Hematopoietic multipotent progenitor cell (in vitro differentiated cells): ENCODE results near the gene OGN. TPM values are rescaled to one million over a fixed set of nuclear protein-coding genes. Genes with fewer than 3 reads are reported as not detected.

Experiments used
- DNase-seq, 3 donors: peaks; one replicate each; pipeline ENCODE4 v3.0.0-alpha.2; 2011 to 2015; ENCODE audit warnings: low read depth in 2 of 3, low spot score in 2 of 3
- total RNA-seq: library from RNA; depleted of rRNA; stranded (reverse); fragments of >200 nt; gene quantifications from one replicate; pipeline ENCODE4 v1.2.3, GENCODE V29; 2012

OGN gene
- total RNA-seq, 1 donor = under 0.01 TPM

DNA sequence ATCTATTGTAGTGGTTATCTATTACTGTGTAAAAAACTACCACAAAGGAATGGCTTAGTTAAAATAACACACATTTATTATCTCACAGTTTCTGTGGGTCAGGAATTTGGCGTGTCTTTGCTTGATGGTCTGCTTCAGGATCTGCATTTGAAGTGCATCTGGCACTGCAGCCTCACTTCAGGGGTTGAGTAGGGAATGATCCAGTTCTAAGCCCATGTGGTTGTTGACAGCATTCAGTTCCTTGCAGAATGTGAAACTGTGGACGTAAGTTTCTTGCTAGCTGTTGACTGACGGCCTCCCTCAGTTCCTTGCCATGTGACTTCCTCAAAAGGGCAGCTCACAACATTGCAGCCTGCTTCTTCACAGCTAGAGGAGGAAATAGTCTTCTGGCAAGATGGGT, 2.1 kb upstream of the OGN start:
- DNase-seq = peak; percentile 16 to 81 (median 57)

DNA sequence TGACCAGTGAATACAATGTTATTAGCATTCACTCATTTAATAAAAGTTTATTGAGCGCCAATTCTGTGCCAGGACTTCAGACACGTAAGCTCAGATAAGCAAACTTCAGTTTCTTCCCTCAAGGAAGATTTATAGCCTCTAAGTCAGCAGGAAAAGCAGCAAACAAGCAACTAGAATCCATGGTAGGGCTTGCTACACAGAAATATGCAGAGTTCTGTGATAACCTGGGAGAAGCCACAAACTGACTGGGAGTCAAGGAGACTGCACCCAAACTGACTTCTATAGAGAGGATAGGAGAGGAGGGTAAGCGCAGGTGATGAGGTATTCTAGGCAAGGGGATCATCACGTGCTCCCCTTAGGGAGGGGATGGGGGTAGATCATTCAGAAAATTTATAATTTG, 1.4 kb upstream of the OGN start:
- no peak for DNase-seq

DNA sequence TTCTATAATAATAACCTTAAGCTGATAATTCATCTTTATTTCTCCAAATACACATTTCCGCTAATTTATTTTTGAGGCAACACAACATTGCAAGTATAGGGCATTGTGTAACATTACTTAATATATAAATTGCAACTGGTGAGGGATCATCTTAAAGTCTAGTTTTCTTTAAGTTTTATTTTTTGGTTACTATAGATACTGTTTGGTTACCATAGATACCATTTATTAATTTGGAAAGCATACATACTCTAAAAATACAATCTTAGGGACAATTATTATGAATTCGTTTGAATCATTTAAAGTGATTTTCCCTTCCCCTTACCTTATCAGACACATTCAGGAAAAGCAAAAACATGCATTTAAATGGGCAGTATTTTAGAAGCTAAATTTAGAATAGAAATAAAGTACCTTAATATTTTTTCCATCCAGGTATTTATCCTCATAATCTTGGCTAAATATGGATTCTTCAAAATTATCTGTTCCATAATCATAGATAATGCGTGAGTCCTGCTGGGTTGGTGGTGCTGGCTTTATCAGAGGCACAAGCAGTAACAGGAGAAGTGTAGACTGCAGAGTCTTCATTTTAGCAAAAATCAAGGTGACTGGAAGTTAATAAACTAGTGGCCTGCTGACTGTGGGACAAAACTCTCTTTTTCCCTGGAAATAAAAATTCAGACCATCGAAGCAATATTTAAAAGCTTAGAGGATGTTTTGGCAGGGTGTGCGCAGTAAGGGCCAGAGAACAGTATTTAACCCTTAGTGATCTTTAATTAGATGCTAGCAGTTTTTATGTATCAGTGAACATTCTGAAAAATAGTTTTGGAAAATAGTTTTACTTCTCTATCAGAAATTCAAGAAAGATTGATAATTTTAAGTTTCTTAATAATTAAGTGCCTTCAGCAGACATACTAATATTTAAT, 1.3 kb downstream of the OGN start:
- DNase-seq = no peak

DNA sequence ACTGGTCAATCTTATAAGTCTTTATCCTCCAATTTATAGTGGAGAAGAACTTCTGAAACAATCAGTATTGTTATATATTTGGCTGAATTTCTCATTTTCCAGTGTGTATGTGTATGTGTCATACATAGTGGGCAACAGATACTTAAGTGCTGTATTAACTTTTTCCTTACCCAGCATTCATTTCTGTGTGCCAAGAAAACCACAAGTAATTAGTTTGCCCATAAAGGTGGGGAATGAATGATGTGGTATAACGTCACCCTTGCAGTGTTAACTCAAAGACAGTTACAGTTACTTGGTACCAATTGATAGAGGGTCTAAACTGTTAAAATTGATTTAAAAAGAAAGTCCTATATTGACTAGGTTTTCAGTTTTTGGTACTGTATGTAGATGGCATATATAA, 2.0 kb downstream of the OGN start:
- no peak for DNase-seq

DNA sequence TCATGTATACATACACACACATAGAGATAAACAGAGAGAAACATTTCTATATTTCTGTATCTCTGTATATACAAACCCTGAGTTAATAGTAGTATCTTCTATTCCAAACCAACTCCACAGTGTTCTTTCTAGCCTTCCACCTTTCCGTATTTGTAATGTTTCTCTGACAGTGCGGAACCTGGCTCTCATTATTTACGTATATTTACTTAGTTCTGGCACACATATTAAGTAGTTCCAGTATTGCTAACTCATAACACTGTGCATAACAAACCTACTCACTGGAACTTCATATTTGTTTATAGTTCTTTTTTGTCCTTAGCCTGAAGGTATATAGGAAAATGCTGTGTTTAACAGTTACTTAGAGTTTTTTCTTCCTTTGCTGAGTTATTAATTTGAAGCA, 6.5 kb downstream of the OGN start:
- DNase-seq = no peak

DNA sequence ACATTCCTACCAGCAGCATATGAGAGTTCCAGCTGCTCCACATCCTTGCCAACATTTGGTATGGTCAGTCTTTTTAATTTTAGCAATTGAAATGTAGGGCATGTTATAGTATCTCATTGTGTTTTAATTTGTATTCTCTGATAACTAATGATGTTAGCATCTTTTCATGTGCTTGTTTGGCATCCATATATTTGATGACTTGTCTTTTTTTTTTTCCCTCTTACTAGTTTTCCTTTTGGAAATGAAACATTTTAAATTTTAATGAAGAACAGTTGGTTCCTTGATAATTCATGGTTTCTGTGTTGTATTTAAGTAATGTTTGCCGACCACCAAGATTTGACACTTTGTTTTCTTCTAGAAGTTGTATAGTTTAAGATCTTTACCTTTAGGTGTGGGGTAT, 8.8 kb downstream of the OGN start:
- no peak for DNase-seq

DNA sequence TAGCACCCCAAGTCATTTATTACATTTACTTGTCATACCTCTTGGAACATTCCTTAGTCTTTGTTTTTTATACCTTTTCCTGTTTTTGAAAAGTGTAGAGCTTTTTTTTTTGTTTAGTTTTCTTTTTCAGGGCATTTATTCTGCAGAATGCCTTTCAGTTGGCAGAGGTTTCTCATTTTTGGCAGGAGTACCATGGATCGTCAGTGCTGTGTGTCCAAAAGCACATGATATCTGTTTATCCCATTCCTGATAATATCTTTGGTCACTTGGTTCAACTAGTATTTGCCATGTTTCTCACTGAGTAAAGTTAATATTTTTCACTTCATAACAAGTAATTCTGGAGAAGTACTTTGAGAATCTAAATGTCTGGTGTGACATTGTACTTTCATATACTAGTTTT, 10.7 kb downstream of the OGN start:
- DNase-seq = no peak

DNA sequence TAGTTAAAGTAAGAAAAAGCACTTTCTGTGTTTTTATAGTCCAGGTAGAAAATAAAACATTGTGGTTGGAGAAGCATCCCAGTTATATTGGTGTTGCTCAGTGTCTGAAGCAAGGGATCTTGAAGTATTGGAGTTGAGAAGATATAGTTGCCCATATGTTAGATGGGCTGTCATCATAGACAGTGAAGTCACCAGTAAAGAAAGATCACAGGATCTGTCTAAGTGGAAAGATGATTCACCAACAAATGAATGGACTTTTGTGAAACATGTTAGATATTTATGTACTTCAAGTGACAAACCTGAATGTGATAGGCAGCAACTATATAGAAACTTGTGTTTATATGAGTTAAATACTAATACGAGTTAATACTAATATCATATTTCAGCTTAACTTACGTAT, 11.7 kb downstream of the OGN start:
- DNase-seq = no peak

DNA sequence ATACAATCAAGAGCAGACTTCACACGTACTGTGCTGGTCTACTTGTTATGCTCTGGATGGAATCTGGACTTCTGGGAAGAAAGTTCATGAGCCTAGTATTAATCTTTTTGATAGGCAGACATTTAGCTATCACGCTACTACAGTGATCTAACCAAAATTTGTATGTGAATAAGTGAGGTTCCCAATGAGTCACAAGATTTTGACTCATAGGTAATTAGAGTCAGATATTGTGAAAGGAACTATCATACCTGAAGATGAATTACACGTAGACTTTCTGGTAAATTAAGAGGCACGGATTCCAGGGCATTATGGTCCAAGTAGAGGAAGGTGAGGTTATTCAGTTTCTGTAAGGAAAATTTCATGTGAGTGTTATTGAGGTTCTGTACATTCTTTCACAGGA, 18.4 kb downstream of the OGN start:
- DNase-seq = no peak

DNA sequence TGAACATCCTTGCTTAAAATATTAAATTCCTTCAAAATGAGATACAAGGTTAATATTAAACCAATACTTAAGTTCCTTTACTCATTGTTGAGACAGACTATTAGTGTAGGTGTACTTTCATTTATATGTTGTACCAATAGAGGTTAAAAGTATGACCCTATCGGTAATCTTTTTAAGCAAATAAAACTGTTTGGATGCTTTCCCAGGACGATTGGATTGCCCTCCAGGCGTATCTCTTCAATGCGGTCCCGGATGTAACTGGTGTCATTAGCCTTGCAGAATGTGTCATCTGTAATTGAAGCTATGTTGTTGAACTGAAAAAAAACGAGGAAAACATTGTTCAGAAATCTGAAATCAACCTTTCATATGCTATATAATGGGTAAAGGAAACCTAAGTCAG, 18.9 kb downstream of the OGN start:
- DNase-seq = no peak

DNA sequence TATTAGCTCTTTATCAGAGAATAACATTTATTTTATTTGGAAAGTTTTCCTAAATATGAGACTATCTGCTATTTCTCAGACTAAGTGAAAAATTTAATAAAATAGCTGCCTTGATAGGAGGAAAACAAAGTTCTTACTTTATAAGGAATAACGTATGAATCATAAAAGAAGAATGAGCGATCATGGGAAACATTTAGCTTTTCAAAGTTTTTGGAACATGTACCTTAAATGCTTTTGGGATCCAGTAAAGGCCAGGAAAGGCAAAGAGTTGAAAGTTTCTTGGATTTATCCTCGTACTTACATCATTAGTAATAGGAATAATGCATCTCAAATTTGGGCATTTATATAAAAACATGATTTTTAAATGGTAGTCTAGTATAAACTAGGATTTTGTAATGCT, 19.4 kb downstream of the OGN start:
- no peak for DNase-seq

DNA sequence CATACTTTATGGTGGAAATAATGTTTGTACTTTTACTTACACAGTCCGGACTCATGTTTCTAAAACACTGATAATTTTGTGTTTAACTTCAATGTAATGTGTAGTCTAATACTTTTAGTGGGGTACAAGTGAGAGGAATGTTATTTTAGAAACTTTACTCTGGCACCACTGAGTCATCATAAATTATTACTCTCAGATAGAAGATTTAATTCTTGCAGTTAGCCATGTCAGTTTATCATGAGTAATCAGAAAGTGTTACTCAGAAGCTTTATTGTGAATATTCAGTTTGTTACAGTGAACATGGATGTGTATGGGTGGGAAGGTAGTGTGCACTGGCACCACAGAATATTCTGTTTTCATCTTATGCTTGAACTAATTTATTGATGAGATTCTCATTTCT, 20.0 kb downstream of the OGN start:
- no peak for DNase-seq

DNA sequence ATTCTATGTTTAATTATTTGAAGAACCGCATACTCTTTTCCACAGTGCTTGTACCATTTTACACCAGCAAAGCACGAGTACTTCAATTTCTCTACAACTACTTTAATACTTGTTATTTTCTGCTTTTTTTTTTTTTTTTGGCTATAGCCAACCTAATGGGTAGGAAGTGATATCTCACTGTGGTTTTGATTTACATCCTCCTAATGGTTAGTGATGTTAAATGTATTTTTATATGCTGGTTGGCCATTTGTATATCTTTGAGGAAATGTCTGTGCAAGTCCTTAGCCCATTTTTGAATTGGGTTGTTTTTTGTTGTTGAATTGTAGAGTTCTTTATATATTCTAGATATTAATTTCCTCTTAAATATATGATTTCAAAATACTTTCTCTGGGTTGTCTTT, 22.6 kb downstream of the OGN start:
- peak in 1 of 3 donors; percentile 37 for DNase-seq

DNA sequence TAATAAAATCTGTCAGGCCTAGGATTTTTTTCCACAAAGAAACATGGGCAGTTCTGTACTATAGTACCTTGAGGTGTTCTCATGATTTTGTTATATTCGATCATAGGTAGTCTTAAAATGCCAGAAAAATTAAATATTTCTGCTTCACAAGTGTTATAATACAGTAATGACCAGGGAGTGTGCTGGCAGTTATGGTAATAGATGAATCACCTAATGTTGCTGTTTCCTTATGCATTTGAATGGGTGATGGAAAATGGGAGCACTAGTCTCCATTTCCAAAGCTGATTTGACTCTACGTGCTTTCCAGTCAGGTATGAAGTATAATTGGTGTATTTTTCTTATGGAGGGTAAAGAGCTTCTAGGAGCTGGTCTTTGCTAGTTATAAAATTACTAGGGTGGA, 23.8 kb downstream of the OGN start:
- no peak for DNase-seq

DNA sequence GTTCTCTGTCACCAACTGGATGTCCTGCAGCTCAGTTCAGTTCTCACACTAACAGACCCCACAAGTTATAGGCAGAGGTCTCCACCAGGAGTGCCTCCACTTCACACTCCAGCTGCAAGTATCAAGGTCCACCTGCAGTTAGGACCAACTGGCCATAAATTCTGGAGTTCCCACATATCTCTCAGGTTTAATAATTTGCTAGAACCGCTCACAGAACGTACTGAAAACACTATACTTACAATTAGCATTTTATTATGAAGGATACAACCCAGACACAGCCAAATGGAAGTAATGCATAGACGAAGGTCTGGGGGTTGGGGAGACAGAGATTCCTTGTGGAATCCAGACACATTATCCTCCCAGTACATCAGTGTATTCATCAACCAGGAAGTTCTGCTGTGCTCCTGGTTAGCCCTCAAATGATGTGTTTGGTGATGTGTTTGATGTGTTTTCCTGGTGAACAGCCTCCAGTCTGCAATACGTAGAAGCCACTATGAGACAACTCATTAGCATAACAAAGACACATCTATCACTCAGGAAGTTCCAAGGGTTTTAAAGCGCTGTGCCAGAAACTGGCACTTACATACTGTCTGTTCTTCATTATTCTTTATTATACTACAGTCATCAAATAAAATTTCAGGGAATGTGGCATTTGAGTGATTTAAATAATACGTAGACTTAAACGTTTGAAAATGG, 25.4 kb downstream of the OGN start:
- no peak for DNase-seq

DNA sequence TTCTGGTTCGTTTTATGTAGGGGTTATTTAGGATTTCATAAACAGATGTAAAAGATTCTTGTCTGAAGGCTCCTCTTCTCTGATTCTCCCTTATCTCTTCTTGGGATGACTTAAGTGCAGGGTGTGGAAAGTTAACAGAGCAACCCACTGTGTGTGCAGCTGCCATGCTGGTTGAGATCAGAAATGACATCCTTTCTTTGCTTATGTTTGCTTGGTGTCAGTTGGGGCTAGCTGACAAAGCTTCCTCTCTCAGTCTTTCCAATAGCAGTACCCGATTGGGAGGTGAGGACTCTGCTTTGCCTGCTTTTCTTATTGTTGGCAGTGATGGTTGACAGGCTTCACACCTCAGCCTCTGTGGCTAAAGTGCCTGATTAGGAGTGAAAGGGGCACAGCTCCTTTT, 26.5 kb downstream of the OGN start:
- DNase-seq = no peak

DNA sequence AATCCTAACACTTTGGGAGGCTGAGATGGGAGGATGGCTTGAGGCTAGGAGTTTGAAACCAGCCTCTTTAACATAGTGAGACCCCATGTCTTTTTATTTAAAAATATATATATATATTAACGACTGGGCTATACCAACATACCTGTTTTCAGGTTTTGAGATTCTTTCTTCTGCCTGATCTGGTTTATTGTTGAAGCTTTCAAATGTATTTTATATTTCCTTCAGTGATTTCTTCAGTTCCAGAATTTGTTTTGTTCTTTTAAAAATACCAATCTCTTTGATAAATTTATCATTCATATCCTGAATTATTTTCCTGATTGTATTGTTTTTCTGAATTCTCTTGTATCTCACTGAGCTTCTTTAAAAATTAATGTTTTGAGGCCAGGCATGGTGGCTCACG, 31.2 kb downstream of the OGN start:
- DNase-seq = no peak

DNA sequence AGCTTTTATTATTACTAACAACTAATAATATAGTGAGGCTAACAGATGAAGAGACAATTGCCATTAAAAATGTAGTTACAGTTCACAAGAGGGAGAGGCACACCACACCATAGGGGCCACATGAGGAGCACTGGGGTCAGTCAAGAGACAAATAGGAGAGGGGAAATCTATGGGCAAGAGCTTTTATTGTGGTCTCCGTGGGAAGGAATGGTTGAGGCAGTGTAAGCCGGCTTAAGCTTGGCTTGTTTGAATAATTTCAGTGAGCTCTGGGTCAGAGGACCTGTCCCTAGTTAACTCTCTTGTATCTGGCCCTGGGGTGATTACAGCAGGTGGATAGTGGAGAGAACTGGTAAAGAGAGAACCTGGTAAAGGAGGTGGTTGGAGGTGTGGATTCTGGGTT, 35.3 kb downstream of the OGN start:
- DNase-seq = no peak

DNA sequence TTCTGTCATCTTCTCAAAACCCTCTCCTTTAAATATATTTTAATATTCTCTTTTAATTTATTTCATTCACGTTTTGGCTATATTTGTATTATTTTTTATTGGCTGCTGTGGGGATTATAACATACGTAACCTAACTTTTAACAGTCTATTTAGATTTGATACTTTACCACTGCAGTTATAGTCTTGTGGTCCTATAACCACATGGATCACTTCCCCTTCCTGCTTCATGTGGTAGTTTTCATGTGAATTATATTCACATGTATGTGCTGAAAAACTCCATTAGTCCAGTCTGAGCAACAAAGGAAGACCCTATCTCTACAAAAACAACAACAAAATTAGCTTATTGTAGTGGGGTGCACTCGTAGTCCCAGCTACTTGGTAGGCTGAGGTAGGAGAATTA, 44.3 kb downstream of the OGN start:
- peak in 1 of 3 donors; percentile 59 for DNase-seq

DNA sequence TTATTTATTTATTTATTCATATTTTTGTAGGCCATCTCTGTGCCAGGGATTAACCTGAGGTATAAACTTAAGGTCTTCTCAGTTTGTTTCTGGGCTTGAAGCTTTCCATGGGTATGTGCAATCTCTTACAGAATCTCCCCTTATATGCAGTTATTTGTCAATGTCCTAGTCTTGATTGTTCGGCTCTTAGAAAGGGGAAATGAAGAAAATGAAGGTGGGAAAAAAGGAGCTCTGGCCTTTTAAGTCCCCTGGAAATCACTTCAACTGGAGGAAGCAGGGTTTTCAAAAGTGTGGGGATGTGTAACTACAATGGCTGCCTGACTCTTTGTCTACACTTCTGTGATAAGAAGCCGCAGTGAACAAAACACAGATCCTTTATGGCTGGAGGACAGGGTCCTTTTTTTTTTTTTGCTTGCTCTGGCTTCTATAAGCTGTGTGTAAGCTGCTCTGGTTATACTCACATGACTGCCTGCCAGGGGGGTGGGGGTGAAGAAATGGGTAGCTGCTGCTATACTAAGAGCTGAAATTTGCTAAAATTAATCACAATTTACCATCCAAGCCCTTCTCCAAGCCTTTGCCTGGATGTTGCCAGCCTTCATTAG, 44.9 kb downstream of the OGN start:
- peak in 1 of 3 donors; percentile 22 for DNase-seq

DNA sequence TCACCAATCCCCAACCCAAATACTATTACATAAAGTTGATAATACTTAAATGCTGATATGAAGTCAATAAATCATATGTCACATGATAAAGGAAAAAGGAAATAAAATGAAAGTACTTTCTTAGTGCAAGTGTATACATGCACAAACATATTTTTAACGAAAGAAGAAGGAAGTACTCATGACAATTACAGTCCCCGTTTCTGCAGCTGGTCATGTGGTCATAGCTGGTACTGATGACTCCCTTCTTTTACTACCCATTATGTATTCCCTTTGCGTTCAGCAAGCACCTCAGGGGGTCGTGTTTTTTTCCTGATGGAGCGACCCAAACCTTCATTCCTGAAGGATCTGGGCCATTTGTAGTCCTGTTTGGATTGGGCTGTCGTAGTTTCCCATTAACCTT, 51.3 kb downstream of the OGN start:
- peak in 2 of 3 donors; percentile 22 to 67 for DNase-seq

DNA sequence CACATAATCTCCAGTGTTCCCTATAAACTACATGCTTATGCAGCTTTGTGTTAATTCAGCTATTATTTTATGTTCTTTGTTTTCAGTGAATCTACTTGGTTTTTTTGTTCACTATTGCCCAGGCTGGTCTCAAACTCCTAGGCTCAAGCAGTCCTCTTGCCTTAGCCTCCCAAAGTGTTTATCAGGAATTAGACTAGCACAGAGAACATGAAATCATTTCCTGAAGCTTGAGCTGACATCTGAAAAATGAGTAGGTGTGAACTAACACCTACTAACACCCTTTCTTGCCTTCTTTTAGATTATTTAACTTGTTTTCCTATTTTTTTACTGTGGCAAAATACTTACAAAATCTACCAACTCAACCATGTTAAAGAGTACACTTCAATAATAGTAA, 53.6 kb downstream of the OGN start:
- no peak for DNase-seq
